CD4-positive, alpha-beta T cell treated with Interleukin-2 at 100 ng/mL for 4 hours (primary cell): Measurements from ENCODE around the gene PDZD2.

Experiments used
- DNase-seq: peaks from one replicate; pipeline ENCODE4 v3.0.0-alpha.2; 2020; ENCODE audit warnings: low spot score

PDZD2 gene

DNA sequence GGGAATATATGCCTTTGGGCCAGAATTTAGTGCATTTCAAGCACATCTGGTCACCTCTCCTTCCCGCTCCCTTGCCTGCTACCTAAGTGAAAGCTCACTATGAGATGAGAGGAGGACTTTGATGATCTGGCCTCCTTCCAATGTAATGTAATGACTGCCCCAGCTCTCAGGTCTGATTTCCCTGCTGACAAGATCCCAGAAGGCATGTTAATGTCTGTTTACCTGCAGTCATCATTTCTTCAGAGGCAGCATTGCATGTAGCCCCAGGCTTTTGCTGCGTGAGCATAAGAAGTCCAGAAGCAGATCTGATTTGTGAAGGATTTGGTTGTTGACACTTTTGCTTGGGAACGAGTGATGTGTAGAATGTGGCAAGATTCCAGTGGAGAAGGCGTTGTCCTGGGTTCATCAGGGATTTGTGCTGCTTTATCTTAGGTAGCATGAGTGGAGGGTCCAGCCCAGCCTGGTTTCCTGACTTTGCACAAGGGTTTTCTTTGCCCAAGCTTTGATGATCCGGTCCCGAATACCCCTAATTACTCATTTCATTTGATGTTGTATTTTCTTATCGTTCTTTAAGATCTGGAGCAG is 342.5 kb downstream of the PDZD2 start:
- DNase-seq = no peak

DNA sequence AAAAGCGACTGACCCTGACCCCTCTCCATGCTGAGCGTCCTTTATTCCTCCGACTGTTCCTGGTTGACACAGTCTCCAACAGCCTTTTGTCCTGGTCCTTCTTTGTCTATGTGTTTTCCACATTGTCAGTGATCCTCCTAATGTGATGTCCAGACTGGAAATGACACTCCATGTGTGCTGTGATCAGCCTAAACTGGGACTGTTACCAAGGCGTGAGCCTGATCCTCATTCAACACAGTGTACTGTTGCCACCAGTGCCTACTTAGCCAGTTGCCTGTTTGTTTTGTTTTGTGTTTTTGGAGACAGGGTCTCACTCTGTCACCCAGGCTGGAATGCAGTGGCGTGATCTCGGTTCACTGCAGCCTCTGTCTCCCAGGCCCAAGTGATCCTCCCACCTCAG is 343.1 kb downstream of the PDZD2 start:
- no peak for DNase-seq

DNA sequence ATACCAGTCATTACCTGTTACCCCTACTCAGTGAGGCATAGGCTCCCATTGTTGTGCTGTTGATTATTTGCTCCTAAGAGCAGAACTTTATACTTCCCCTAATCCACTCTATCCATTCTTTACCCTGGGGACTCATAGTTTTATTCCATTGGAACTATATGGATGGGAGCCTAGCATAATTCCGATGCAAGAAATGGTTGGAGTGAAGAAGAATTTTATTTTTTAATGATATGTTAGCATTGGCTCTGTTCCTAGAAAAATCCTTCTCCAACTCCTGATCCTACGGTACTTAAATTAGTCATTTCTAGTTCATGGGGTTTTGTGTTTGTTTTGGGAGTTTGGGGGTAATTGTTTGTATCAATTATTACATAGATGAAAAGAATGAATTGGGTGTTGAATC is 343.7 kb downstream of the PDZD2 start:
- DNase-seq = no peak

DNA sequence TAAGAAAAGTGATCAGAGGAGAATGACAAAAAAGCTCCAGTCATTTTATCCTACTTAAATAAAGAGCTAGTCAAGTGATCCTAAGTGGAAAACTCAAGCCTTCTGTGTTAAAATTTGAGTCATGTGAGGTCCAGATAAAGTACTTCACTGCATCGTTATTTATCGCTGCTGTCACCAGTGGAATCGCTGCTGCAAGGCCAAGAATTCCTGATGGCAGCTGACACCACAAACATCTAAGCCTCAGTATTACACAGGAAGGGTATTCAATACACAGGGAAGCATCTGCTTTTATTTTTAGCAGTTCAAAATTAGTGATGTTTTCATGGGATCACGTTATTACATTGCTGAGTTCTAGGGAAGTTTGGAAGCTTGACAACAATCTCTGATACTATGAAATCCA is 344.9 kb downstream of the PDZD2 start:
- DNase-seq = no peak

DNA sequence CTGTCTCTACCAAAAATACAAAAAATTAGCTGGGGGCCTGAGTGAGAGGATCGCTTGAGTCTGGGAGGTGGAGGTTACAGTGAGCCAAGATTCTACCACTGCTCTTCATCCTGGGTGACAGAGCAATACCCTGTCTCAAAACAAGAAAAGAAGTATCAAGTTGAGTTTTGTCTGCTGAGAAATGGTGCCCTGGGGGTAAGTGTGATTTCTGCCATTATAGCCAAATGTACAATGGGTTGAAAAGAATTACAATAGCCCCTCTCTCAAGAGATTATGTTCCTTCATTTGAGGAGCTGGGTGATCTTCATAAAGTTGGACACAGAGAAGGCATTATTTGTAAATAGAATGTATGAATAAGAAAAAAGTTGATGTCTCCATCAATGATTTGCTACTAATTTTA is 345.8 kb downstream of the PDZD2 start:
- DNase-seq = no peak

DNA sequence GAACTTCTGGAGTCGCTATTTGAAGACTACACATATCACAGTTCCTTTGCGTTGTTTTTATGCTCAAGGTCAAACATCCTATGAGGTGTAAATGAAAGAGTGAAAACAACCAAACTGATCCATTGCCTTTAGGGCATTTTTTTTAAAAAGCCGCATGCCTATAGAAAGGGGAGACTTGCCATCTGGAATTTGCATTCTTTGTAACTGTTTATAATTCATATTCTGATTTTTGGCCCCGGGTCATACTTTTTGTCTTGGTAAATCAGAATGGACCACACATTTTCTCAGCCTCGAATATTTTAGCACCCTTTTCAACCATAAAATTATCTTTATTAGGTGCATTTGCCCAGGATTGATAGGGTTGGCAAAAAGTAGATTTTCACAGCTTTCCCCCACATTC is 347.2 kb downstream of the PDZD2 start:
- no peak for DNase-seq

DNA sequence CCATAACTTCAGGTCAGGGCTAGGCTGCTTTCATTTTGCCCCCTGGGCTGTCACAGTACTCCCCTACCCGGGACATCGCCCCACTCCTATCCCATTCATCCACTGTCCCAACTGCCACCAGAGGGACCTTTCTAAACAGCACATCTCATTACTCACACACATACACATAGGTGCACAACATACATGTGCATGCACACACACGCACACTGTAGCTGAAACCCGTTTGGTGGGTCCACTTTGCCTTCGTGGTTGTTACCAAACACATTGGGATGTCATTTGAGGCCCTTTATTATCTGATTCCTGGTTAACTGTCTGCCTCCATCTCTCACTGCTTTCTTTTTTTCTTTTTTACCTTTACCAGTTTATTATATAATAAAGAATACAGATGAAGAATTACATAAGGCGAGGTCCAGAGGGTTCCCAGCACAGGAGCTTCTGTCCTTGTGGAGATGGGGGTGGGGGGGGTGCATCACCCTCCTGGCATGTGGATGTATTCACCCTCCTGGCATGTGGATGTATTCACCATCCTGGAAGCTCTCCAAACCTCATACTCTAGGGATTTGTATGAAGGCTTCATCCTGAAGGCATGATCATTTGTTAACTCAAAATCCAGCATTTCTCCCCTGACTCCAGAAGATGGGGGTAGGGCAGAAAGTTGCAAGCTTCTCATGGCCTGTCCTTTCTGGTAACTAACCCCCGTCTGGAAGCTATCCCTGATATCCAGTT is 349.2 kb downstream of the PDZD2 start:
- no peak for DNase-seq

DNA sequence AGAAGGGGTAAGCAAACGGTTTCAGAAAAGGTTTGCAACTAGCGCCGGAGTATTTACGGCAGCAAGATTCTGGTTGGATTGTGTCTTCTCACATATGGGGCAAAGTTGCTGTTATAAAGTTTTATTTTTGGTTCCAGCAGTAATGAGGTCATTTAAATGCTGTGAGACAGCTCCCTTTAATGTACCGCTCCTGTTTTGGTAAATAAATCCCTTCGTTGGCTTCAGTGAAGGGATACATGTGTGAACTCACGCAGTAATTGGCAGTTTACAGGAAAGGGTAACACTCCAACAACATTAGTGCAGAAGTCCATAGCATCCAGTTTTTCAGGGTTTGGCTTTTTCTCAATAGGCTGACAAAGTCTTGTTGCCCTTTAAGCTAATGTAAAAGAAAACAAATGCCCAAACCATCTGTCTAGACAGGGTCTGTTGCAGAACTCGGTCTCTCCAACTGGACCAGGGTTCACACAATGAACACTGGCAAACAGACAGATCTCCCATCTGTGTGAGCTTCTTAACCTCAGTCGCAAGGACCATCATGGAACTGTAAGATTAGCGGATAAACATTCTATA is 351.2 kb downstream of the PDZD2 start:
- no peak for DNase-seq

DNA sequence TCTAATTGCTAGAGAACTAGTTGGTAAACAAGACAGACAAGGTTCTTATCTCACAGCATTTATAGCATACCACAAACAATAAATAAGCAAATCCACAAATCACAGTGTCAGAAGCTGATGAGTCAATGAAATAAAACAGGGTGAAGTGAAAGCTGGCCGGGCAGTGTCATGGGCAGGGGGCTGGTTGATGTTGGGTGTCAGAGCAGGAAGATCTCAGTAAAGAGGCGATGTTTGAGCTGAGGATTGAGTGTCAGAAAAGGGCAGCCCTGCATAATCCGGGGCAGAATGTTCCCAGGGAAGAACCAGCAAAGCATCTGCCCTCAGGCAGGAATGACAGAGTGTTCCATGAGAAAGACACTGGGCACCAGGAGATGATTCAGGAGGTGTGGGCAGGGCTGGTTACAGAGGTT is 351.8 kb downstream of the PDZD2 start:
- DNase-seq = no peak

DNA sequence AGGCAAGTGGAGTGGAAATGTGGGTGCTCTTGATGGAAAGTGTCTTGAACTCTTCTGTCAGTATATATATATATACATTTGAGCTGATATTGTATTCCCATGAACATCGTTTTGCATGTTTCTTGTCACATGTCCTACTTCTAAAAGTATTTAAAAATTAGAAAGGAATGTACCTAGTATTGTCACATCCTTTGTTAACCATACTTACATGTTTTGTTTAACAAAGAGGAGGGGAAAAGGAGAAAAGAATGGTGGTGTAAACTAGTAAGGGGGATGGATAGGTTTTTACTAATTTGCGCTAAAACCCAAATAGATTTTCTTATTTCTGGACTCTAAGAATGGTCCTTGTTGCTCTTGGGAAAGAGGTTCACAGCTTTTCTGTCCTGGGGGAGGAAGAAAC is 353.4 kb downstream of the PDZD2 start:
- DNase-seq = no peak

DNA sequence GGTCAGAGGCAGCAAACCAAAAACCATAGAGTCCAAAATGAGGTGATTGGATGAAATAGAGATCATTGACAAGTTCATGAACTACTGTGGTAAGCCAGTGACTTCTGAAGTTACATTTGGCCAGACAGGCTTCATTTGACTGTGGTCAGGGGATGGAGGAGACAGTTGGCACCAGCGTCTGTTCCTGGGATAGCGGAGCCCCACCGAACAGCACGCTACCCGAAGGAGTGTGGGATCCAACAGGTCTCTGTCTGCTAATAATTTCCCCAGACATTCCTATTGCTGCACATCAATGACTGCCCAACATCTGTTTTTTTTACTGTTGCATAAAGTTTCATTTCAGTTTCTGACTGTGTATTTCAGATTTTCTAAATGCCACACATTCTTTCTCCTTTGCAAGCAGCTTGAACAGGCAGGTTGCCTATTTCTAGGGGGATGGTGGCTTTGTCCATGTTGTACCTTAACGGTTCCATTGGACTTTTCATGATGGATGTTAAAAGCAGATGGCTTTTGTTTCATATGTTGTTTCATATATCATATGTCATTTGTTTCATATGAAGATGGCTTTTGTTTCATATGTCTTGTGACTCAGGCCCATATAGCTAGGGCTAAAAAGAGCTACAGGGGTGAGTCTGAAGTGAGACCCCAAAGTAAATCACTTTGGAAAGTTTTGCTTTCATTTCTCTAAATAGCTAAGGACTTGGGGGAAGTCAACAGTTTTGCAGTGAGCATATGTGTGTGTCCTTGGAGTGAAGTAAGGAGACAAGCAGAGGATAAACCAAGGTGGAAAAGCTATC is 354.4 kb downstream of the PDZD2 start:
- DNase-seq = no peak

DNA sequence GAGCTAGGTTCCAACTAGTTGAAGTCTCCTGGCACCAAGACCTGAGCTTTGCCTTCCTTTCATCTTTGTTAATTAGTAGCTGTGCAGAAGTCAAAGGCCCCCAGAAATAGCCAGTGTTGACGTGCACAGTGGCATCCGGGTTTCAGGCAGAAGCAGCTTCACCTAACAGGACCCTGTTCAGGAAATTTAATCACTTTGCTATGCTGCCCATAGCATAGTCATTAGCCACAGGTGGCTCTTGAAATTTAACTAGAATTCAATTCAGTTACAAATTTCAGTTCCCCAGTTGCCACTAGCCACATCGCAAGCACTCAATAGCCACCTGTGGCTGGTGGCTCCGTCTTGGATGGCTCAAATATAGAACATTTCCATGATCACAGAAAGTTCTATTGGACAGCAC is 356.1 kb downstream of the PDZD2 start:
- DNase-seq = no peak

DNA sequence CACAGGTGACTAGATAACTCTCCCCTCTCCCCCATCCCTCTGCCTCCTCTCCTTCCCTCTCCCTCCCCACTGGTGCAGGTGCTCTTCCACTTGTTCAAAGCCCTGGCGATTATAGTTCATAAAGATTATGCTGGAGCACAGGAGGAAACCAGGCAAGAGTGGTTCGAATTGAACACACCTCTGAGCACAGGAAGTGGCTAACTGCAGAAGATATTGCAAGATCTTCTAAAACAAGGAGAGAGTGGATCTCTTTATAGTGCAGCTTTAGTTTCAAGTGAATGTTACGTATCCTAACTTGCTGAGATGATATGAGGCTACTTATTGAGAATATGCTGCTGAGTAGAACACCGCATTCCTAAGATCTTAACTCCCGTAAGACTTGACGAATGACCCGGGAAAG is 356.8 kb downstream of the PDZD2 start:
- no peak for DNase-seq

DNA sequence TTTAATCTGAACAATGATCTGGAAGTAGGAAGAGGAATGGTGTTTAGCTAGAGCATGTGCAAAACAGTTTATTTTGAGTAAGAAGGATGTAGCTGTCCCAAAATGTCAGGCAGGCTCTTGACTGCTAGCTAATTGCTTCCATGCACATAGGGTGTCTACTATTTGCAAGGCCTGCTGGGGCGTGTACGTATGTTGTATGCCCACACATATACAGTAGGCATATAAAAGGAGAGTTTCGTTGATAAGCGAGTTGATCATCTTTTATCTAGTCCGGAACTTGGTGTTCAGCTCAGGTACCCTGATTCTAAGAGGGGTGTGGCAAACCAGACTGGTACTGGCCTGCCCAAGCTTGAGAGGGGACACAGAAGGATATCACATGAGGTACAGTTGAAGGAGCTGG is 358.0 kb downstream of the PDZD2 start:
- no peak for DNase-seq

DNA sequence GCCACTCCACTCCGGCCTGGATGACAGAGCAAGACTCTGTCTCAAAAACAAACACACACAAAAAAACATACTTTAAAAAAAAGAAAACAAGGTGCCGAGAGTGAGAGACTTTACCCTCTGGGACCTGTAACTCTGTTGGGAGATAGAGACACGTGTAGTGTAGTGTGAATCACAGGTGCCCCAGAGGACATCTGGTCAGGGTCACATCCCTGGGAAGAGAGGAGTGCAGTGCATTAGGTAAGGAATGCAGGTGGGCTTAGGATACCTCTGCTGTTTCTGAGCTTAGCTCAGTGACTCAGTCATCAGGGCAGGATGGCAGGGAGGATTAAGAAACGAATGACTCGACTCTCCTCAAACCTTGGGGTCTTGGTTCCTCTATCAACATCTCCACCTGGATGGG is 360.5 kb downstream of the PDZD2 start:
- no peak for DNase-seq

DNA sequence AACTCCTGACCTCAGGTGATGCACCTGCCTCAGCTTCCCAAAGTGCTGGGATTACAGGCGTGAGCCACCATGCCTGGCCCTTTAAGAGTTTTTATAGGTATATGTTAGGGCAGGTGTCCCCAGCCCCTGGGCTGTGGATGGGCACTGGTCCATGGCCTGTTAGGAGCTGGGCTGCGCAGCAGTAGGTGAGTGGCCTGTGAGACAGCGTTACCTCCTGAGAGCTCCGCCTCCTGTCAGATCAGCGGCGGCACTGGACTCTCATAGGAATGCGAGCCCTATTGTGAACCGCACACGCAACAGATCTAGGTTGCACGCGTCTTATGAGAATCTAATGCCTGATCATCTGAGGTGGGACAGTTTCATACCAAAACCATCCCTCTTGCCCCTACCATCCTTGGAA is 361.8 kb downstream of the PDZD2 start:
- DNase-seq = no peak

DNA sequence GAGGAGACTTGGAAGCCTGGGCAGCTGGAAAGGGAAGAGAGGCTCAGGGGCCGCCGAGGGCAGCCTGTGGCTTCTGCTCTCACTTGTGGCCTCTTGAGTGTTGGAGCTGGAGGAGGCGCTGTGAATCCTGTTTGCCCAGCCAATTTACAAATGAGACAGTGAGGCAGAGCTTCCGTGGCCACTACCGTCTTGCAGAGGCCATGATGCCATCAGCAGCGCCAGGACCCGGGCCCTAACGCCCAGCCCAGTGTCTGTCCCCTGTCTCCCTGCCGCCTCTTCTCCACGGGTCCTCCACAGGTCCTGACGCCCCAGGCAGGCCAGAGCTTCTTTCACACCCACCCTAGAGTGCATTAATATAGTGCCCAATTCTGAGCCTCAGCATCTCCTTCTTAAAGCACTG is 362.4 kb downstream of the PDZD2 start:
- no peak for DNase-seq

DNA sequence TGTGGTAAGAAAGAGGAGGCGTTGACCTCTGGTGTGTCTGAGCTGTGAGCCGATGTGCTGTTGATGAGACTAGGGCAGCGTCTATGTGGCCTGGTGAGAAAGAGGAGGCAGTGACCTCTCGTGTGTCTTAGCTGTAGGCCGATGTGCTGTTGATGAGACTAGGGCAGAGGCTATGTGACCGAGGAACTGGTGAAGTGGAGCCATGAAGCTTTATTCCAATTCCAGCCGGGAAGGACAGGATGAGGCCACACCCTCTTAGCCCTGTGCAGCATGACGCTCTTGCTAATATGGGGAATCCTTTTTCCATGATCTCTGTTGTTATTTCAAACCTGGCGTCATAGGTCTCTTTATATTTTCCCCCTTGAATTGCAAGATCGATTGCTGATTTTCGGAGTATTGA is 362.8 kb downstream of the PDZD2 start:
- DNase-seq = no peak

DNA sequence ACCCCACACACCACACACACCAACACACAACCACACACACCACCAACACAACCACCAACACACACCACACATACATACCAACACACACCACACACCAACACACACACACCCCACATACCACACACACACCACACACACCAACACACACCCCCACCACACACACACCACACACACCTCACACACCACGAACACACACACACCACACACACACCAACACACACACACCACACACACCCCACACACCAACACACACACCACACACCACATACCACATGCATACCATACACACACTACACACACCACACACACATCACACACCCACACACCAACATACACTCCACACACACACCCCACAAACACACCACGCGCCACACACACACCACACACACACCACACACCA is 363.8 kb downstream of the PDZD2 start:
- no peak for DNase-seq

DNA sequence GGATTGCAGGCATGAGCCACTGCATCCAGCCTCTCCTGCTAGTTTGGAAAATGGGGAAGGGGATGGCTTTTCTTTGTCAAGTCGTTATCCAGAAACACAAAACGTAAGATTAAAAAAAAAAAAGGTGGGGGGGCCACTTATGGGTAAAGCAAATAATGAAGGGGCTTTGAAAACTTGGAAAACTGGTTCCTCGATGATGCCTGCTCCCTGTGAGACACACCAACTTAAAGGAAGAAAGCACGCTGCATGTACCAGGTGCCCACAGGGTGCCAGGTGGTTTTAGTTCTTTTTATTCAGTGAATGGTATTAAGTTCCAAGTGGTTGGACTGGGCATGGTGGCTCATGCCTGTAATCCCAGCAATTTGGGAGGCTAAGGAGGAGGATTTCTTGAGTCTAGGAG is 365.1 kb downstream of the PDZD2 start:
- no peak for DNase-seq

DNA sequence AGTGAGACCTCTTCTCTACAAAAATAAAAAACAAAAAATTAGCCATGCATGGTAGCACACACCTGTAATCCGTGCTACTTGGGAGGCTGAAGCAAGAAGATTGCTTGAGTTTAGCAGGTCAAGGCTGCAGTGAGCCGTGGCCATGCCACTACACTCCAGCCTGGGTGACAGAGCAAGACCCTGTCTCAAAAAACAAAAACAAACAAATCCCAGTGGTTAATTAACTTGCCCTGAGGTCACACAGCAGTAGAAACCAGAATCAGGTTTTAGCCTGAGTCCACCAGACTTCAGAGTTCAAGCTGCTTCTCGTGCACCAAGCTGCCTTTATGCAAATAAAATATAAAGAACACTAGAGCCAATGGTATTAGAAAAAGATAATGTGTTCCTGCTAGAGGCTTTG is 365.5 kb downstream of the PDZD2 start:
- no peak for DNase-seq

DNA sequence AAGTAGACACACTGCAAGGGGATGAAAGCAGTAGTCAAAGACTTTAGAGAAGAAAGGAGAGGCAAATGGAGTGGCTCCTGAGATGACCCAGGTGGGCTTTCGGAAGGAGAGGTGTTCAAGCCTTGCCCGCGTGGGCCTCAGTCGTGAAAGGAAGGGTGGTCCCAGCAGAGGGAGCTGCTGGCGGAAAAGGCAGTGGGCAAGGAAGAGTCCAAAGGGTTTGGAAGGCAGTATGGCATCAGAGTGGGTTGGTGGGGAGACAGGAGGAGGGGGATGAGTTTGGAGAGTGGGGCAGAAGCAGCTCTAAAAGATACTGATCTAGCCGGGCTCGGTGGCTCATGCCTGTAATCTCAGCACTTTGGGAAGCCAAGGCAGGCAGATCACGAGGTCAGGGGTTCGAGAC is 369.8 kb downstream of the PDZD2 start:
- no peak for DNase-seq

DNA sequence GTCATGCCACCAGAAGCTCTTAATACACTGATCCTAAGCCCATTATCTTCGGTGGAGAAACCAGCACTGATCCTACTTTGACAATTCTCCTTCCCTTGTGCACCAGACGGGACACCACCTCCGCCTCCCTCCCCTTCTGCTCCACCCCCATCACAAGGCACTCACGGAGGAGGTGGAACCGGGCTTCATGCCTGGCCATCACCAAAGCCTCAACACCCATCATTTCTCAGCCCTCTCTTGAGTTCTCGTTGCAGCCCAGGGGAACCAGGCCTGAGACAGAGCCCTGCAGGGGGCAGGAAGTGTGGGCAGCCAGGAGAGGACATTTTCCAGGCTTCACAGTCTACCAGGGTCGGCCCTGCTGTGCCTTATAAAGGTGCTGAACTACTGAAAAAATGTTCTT is 374.7 kb downstream of the PDZD2 start:
- DNase-seq = no peak
